Measurements from ENCODE around the gene NEGR1.

NEGR1 gene

GRCh38 chr1:71427066-71427465 lies 855.3 kb downstream of the NEGR1 start:
- DNase-seq = no peak

GRCh38 chr1:71424536-71424935 lies 857.8 kb downstream of the NEGR1 start:
- DNase-seq = no peak

GRCh38 chr1:71422221-71422620 lies 860.1 kb downstream of the NEGR1 start:
- DNase-seq = no peak

- DNase-seq = no peak
These were observed 864.9 kb downstream of the NEGR1 start for GRCh38 chr1:71417421-71417820.

GRCh38 chr1:71414179-71414578 lies 868.2 kb downstream of the NEGR1 start:
- no peak for DNase-seq

GRCh38 chr1:71413441-71414175 lies 868.7 kb downstream of the NEGR1 start:
- DNase-seq = no peak

- no peak for DNase-seq
These were observed 882.3 kb downstream of the NEGR1 start for GRCh38 chr1:71400050-71400449.

- DNase-seq = no peak
These were observed 882.7 kb downstream of the NEGR1 start for GRCh38 chr1:71399594-71399993.

- DNase-seq = no peak
These were observed 889.0 kb downstream of the NEGR1 start for GRCh38 chr1:71393301-71393700.

GRCh38 chr1:71390518-71390917 lies 891.8 kb downstream of the NEGR1 start:
- DNase-seq = no peak

GRCh38 chr1:71377886-71378285 lies 904.5 kb downstream of the NEGR1 start:
- DNase-seq = no peak

GRCh38 chr1:71372496-71372895 lies 909.8 kb downstream of the NEGR1 start:
- DNase-seq = no peak

- no peak for DNase-seq
These were observed 910.8 kb downstream of the NEGR1 start for GRCh38 chr1:71371581-71371980.

GRCh38 chr1:71364236-71364635 lies 918.1 kb downstream of the NEGR1 start:
- no peak for DNase-seq

- no peak for DNase-seq
These were observed 919.6 kb downstream of the NEGR1 start for GRCh38 chr1:71362691-71363090.

- no peak for DNase-seq
These were observed 920.3 kb downstream of the NEGR1 start for GRCh38 chr1:71362076-71362475.

GRCh38 chr1:71357708-71358107 lies 924.6 kb downstream of the NEGR1 start:
- no peak for DNase-seq

GRCh38 chr1:71351438-71351837 lies 930.9 kb downstream of the NEGR1 start:
- DNase-seq = no peak

GRCh38 chr1:71350805-71351204 lies 931.5 kb downstream of the NEGR1 start:
- DNase-seq = no peak

- DNase-seq = no peak
These were observed 932.0 kb downstream of the NEGR1 start for GRCh38 chr1:71350330-71350729.
